HL-60/S4 (cell line): Measurements from ENCODE around the gene PROM1.

Experiments used
- in situ Hi-C: fragments of 300-500 bp; cut with MboI; formaldehyde crosslinking; loops from 2 replicates; pipeline ENCODE4 v1.14.3; 2022; ENCODE audit warnings: low sequenced_read_pairs

Gene PROM1

GRCh38 chr4:15920723-15921591, 162.9 kb downstream of the PROM1 start:
- in situ Hi-C loops = no loop called here

- in situ Hi-C loops = no loop called here
These were observed 165.2 kb downstream of the PROM1 start for GRCh38 chr4:15918484-15919129.
